PC-9 (cell line): ENCODE data around the gene PDZD4.

Experiments
- CTCF ChIP-seq: fragments of 200-600 bp; sonication (generic); conservative IDR thresholded peaks from 2 replicates; pipeline ENCODE4 v1.6.1; 2017; ENCODE audit warnings: mixed run types, antibody characterized with exemption, mild to moderate bottlenecking, moderate library complexity
- EZH2 ChIP-seq: fragments of 200-600 bp; sonication (generic); IDR thresholded peaks from 2 replicates; pipeline ENCODE4 v1.8.0; 2017; ENCODE audit warnings: antibody characterized with exemption, low read depth

DNA sequence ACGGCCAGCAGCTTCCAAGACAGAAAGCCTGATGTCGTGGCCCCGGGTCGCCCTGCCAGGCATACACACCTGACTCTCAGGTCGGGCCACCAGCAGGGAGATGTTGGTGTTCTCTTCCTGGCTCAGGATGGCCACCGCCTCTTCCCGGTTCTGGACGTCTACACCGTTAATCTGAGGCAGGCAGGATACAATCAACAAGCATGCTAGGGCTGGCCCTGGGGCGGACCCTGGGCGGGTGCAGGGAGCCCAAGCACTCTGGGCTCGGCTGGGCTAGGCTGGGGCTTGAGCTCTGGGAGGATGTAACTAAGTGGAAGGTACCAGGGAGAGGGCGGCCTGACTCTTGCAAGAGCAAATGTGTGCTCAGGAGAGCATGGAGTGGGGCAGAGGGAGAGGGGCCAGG, 24.9 kb downstream of the PDZD4 start:
- TF ChIP-seq CTCF = no peak
- TF ChIP-seq EZH2 = no peak
